Kidney glomerular epithelial cell (primary cell): Measurements from ENCODE around the gene GIPR.
"Not testable (repeated sequence)": the region's sequence is repeated elsewhere in the genome, so short reads cannot be mapped to it uniquely, and the experiment has no call there.

Experiments
- DNase-seq: peaks from one replicate; lab custom pipeline; 2025; lab: John Stamatoyannopoulos, UW

GIPR gene, protein sequence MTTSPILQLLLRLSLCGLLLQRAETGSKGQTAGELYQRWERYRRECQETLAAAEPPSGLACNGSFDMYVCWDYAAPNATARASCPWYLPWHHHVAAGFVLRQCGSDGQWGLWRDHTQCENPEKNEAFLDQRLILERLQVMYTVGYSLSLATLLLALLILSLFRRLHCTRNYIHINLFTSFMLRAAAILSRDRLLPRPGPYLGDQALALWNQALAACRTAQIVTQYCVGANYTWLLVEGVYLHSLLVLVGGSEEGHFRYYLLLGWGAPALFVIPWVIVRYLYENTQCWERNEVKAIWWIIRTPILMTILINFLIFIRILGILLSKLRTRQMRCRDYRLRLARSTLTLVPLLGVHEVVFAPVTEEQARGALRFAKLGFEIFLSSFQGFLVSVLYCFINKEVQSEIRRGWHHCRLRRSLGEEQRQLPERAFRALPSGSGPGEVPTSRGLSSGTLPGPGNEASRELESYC

GRCh38 chr19:45667620-45668341 lies at the start of gene GIPR:
Gene GIPR, plus strand, starts transcription at chr19:45668221. Its CDS starts 1,300 bp downstream, at chr19:45669521.
- DNase-seq = peak; percentile 25

DNA sequence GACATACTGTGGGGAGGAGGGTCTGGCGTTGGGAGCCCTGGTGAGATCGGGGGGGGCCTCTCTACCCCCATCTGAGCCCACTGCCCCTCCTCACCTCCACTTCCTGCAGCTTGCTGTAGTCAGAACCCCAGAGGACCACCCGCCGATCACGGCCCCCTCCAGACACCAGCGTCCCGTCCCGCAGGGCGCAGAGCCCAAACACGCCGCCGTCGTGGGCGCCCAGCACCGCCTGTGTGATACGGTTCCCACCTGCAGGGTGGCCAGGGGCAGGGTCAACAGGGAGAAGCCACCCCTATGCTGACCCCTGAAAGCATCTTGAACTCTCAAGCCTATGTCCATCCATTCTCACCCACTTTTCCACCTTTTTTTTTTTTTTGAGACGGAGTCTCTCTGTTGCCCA lies 46.6 kb upstream of the GIPR start:
- no peak for DNase-seq

GRCh38 chr19:45621976-45622503 lies 46.0 kb upstream of the GIPR start:
- no peak for DNase-seq

DNA sequence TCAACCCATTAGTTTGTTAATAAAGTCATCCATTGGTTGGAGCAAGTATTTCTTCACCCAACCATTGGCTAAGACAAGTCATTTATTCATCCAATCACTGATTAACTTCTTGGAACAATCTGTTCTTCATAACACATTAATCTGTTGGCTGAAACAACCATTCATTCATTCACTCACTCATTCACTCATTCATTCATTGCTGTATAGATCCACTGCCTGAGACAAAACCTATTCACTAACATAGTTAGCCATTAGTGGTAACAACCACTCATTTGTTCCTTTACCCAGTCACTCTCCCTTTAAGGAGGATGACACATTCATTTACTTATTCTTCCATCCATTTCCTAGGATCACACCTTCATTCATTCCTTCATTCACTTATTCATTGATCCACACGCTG lies 44.0 kb upstream of the GIPR start:
- no peak for DNase-seq

GRCh38 chr19:45628219-45628618 lies 39.8 kb upstream of the GIPR start:
- not testable (repeated sequence) for DNase-seq

DNA sequence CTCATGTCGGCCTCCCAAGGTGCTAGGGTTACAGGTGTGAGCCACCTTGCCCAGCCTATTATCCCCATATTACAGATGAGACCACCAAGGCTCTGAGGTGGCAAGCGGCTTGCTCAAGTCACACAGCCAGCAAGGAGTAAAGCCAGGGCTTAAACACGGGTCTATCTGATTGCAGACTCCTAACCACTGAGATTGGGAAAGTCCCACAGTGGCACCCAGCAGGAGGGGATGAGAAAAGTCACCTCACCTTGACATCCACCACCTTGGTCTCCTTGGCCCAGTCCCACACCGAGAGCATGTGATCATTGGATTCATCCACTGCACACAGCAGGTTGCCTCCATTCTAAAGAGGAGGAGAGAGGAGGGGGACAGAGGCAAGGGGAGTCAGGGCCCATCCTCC lies 38.3 kb upstream of the GIPR start:
- no peak for DNase-seq

DNA sequence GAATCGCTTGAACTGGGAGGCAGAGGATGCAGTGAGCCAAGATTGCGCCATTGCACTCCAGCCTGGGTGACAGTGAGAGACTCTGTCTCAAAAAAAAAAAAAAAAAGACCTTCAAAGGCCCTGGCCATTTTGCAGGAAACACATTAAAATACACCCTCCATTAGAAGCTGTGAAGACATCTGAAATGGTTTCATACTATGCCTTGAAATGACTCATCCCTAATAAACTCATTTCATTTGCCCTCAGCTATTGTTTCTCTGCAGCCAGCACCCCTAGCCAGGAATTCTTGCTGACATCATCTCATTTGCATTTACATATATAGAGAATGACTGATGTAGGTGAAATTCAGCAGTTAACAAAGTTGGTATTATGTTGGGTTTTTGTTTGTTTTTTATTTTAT lies 37.6 kb upstream of the GIPR start:
- DNase-seq = peak; percentile 76

DNA sequence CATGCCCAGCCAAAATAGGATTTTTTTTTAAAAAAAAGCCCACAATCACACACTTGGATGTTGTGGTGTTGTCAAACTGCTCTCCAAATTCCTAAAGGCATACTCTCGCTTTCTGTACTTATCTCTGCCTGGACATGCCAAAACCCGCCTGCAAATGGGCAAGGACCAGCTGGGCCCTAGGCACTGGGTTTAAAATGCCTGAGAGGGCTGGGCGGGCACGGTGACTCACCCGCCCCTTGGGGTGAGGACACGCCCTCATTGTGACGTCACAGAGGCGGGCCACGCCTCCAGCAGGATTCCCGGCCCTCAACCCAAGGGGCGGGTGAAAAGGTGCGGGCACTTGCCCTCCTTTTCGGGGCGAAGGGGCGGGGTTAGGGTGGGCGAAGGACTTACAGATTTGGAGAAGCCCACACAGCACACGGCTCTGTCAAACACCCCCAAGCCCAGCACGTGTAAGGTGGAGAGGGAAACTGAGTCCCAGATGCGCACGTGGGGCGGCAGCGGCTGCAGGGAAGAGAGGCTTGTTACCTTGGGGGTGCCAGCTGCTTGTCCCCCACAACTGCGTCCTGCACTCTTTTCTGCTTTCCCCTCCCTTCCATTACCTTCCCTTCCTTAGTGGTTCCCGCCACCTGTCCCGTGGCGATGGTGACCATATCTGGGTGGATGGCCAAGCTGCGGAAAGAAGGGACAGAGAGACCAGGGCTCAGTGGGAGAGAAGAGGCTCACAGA lies 35.4 kb upstream of the GIPR start:
- DNase-seq = no peak

DNA sequence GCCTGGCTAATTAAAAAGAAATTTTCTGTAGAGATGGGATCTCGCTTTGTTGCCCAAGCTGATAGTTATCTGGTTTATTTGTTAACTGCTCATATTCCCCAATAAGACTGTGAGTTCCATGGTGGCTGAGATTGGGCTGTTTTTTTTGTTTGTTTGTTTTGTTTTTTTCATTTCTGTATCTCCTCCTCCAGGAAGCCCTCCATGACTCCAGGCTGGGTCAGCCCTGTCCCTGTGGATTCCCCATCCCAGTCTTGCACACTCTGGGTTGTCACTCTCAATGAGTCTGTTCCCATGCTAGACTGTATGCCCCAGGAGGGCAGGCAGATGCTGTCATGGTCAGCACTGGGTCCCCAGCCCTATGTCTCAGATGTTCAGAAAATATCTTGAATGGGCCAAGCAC lies 31.7 kb upstream of the GIPR start:
- DNase-seq = no peak

GRCh38 chr19:45636902-45637301 lies 31.1 kb upstream of the GIPR start:
- DNase-seq = no peak

DNA sequence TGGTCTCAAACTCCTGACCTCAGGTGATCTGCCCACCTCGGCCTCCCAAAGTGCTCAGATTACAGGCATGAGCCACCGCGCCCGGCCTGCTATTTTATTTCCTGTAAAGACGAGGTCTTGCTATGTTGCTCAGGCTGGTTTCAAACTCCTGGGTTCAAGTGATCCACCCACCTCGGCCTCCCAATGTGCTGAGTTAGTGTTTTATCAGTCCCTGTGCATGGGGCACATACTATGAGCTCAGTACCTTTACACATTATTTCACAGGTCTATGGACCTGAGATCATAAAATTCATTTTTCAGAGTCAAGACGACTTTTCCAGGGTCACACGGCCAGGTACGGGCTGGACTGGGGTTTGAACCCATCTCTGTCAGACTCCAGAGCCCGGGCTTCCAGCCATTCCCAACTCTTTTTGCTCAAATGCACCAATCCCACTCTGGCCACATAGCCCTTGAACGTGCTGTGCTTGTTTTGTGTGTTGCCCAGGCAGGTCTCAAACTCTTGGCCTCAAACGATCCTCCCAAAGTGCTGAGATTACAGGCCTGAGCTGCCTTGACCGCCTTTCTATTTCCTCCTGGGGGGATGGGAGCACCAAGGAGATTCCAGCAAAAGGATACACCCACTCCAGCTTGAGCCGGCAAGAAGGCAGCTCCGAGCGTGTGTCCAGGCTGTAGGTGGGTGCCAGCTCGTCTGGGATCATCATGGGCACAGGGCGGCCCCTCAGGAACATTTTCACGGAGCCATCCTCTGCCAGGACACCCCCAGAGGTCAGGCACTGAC lies 29.9 kb upstream of the GIPR start:
- peak; percentile 65 for DNase-seq

DNA sequence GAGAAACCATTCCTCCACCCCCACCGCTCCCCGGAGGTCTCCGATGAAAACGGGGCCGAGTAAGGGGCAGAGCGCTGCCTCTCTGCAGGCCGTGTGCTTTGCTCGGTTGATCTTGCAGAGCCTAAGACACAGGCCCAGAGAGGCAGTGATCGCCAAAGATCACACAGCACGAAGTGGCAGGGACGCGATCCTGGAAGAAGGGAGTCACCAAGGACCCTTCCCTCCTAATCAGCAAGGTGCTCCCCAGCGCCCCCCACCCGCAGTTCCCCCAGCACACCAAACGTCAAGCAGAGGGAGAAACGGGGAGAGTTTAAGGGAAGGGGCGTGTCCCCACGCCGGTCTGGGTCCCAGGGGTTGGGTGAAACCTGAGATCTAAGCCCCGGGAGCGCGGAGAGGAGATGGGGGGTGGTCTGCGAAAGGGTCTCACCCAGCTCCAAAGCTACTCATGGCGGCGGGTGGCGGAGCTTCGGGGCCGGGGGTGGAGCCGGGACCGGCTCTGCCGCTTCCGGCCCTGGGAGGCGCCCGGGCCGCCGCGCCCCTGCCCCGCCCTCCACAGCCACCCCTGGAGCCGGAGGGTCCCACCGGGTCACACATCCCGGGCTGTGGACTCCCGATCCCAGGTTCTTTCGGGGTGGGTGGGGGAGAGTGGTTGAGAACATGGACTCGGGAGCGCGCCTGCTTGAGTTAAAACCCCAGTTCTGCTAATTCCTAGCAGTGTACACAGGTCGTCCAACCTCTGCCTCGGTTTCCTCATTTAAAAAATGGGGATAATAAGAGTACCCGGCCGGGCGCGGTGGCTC lies 28.9 kb upstream of the GIPR start, which contains the start of gene EML2:
TSS of gene EML2 (minus strand) at position 468 of the 800 bp plus-strand sequence. CDS start at position 447, 21 bp downstream.
- no peak for DNase-seq

DNA sequence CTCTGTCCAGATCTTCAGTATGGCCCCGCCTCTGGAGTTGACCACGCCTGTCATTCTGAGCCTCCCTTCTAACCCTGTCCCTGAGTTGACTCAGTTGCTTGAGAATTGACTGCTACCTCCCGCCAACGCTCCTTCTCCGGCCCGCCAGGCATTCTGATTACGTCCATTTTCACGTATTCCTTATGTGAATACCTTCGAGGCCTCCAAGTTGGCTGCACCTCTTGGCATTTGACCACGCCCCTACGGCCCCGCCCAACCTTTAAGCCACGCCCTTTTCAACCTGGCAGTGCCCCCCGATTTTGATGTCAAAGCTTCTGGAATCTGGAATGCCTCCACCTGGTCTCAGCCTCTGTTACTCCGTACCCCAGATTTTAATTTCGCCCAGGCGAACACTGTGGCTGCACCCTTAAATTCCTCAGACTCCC lies 27.2 kb upstream of the GIPR start:
- DNase-seq = no peak

GRCh38 chr19:45641274-45642105 lies 26.5 kb upstream of the GIPR start:
- DNase-seq = peak; percentile 82

DNA sequence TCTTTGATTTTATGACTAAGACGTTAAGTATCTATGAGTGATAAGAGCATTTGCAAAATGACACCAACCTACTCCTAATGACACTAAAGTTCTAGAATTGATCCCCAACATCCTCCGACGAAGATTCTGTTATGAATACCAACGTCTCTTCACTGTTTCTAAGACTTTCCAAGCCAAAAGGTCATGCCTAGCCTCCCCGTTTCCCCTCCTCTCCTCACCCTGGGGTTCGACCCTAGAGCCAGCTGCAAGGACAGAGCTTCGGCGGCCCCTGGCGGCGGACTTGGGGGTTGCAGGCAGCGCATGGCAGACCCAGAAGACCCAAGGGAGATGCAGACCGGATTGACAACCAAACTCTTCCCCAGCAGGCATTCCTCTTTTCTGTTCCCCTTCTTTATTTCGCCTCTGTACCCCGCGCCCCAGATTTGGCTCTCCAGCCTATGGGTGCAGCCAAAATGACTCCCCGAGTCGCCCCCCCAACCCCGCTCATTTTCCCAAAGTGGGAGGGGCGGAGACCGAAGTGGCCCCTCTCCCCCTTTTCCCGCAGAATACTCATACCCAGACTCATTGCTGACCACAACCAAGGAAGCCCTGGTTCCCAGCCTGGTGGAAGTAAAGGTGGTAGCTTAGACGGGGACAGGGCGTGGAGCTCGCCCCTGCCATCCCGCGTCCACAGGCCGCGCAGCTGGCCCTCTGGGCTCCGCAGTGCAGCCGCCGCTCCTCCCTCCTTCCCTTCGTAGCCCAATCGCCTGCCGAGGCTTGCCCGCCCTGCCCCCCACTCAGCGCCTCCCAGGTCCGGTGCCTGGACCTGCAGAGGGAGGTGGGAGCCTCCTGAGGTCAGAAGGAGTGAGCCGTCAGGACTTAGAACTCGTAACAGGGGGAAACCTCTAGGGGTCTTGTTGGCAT lies 24.7 kb upstream of the GIPR start:
- peak; percentile 78 for DNase-seq

GRCh38 chr19:45643927-45644771 lies 23.9 kb upstream of the GIPR start:
- no peak for DNase-seq

DNA sequence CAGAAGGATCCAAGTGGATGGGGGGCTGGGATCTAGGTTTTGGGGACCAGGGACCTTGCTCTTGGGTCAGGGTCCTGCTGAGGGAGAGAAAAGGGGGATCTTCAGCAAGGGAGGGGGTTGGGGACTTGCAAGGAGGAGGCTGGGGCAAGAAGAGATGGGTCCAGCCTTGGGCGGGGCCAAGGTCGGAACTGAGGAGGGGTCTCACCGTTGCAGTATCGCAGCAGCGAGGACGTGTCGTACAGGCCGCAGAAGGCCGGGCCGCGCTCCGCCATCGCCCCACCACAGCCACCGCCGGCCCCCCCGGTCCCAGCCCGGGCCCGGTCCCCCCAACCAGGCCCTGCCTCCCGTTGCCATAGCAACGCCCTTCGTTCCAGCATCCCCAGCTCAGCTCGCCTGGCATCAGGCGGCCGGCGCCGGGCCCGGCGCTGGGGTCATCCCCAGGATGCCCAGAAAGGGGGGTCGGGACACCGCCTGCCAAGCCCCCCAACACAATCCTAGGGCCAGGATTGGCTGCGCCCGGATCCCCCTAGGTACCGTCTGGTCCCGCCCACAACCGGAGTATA lies 22.9 kb upstream of the GIPR start:
- DNase-seq = no peak
